ENCODE measurements around the gene RNF14.

DNA sequence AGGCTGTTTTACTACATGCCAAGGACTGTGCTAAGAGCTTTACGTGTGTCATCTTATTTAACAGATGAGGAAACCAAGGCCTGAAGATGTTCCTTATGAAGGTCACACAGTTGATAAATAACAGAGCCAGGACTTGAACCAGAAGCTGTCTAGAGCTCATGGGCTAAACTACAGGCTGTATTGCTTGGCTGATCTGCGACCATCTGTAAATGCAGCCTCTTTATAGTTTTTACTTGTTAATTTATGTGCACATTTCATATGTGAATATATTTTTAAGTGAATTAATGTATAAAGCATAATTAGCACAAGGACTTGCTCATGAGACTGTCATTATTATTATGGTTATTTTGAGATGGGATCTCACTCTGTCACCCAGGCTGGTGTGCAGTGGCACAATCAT lies 63.2 kb downstream of the RNF14 start:
- TF ChIP-seq CTCF (IDR thresholded peaks at IDR 0.05 in 2 of 3, conservative IDR thresholded peaks at IDR 0.05 in 1 of 3; ENCODE audit: borderline replicate concordance in 1 of 3, insufficient read depth in 1 of 3, low read depth in 2 of 3, low read length in 2 of 3) (no peak), EZH2 (IDR thresholded peaks at IDR 0.05) (no peak), POLR2AphosphoS5 (IDR thresholded peaks at IDR 0.05; ENCODE audit: low read depth, low read length) (no peak), ELF1 (IDR thresholded peaks at IDR 0.05; ENCODE audit: borderline replicate concordance, low read depth) (no peak), EZH2phosphoT487 (IDR thresholded peaks at IDR 0.05; ENCODE audit: borderline replicate concordance) (no peak), SRF (IDR thresholded peaks at IDR 0.05; ENCODE audit: low read depth) (no peak), POLR2A (IDR thresholded peaks at IDR 0.05; ENCODE audit: borderline replicate concordance, extremely low read depth, insufficient read depth, insufficient read length) (no peak), CEBPB (IDR thresholded peaks at IDR 0.05; ENCODE audit: low read depth) (no peak)
- TF ChIP-seq, protein P1, sequence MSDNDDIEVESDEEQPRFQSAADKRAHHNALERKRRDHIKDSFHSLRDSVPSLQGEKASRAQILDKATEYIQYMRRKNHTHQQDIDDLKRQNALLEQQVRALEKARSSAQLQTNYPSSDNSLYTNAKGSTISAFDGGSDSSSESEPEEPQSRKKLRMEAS (IDR thresholded peaks at IDR 0.05) = no peak
- TF ChIP-seq, protein P2, sequence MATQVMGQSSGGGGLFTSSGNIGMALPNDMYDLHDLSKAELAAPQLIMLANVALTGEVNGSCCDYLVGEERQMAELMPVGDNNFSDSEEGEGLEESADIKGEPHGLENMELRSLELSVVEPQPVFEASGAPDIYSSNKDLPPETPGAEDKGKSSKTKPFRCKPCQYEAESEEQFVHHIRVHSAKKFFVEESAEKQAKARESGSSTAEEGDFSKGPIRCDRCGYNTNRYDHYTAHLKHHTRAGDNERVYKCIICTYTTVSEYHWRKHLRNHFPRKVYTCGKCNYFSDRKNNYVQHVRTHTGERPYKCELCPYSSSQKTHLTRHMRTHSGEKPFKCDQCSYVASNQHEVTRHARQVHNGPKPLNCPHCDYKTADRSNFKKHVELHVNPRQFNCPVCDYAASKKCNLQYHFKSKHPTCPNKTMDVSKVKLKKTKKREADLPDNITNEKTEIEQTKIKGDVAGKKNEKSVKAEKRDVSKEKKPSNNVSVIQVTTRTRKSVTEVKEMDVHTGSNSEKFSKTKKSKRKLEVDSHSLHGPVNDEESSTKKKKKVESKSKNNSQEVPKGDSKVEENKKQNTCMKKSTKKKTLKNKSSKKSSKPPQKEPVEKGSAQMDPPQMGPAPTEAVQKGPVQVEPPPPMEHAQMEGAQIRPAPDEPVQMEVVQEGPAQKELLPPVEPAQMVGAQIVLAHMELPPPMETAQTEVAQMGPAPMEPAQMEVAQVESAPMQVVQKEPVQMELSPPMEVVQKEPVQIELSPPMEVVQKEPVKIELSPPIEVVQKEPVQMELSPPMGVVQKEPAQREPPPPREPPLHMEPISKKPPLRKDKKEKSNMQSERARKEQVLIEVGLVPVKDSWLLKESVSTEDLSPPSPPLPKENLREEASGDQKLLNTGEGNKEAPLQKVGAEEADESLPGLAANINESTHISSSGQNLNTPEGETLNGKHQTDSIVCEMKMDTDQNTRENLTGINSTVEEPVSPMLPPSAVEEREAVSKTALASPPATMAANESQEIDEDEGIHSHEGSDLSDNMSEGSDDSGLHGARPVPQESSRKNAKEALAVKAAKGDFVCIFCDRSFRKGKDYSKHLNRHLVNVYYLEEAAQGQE (IDR thresholded peaks at IDR 0.05; ENCODE audit: low read depth) = no peak

All from HCT116 (cell line).